Stimulated activated CD8-positive, alpha-beta memory T cell treated with anti-CD3 and anti-CD28 coated beads, Interleukin-4, amount 100 ng/mL, for 4 hours (primary cell): Measurements from ENCODE around the gene SMIM41.

Experiments
- DNase-seq, 2 donors: peaks; one replicate each; pipeline ENCODE4 v3.0.0-alpha.2; 2020; ENCODE audit warnings: low read depth in 2 of 2, low spot score in 1 of 2

The SMIM41 gene

DNA sequence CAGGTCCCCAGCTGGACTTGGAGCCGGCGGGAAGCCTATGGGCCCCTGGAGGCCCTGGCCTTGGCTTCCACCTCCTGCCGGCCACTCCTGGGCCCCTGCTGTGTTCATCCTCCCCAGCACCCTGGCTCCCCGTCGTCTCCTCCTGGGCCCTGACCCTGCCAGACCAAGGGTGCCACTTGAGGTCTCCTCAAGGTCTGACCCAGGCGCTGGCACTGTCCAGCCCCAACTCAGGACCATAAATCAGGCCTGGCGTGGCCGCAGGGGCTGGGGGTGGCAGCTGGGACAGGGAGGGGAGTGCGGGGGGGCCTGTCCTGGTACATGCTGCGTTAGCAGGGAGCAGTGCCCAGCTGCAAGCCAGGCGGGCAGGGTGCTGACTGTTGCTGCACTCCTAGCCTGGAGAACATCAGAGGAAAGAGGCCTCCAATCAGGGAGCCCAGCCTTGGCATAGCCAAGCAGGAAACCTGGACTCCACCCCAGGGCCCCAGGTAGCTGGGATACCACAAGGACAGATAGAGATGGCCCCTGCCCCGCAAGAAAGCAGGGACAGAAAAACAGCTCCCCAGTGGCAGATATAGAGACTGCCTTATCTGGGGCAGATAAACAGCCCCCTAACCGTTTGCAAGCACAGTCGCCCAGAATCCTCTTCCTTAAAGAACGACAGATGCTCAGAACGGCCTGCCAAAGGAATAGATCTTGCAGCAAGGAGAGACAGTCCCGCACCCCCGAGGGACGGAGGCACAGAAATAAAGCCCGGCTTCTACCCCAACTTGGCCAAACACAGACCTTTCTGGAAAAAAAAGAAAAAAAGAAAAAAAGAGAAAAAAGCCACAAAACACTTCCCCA is 16.2 kb upstream of the SMIM41 start:
- no peak for DNase-seq

- no peak for DNase-seq
Measured at GRCh38 chr12:52063981-52064649, 15.4 kb upstream of the SMIM41 start.

DNA sequence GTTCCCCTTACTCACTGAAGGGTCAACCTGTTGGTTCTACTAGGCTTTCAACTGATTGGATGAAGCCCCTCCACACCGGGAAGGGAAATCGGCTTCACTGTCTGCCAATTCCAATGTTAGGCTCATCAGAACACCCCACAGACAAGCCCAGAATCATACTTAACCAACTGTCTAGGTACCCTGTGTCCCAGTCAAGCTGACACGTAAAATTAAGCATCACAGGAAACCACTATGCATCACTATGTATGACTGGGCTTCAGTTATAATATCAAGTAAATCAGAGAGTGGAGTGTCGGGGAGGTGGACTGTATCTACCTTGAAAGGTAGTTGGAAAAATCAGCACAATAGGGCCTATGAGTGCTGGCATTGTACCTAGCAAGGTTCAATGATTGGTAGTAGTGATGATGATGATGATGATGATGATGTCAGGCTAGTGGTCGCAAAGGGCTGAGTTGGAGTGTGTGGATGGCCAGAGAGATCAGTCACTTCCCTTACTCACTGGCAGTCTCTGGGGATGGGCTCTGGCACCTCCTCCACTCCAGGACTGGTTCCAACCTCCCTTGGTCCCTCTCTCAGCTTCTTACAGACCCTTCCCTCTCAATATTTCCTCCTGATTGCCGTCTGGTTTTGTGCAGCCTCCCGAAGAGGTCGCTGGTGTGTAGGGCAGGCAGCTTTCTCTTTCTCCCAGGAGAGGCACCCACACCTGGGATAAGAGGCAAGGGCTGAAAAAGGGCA is 13.0 kb upstream of the SMIM41 start:
- no peak for DNase-seq

DNA sequence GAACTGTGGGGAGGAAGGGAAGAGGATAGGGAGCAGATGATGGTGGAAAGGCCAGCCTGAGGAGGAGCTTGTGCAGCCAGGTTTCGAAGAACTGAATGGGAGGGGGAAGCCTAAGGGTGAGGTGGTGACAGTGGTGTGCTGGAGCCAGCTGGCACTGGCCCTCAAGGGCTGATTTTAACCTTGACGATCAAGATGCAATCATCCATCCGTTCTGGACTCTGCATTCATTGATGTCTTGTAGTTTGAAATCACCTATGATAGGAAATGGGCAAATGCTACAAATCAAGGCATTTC is 12.5 kb upstream of the SMIM41 start:
- no peak for DNase-seq

GRCh38 chr12:52069327-52070184 is 9.9 kb upstream of the SMIM41 start, which contains the start of gene ATG101:
Gene ATG101 (plus strand): TSS chr12:52069978. CDS start chr12:52073651, 3,673 bp downstream.
- peak; percentile 70 to 75 for DNase-seq

GRCh38 chr12:52070185-52070925 is 9.1 kb upstream of the SMIM41 start:
- DNase-seq, result no peak

DNA sequence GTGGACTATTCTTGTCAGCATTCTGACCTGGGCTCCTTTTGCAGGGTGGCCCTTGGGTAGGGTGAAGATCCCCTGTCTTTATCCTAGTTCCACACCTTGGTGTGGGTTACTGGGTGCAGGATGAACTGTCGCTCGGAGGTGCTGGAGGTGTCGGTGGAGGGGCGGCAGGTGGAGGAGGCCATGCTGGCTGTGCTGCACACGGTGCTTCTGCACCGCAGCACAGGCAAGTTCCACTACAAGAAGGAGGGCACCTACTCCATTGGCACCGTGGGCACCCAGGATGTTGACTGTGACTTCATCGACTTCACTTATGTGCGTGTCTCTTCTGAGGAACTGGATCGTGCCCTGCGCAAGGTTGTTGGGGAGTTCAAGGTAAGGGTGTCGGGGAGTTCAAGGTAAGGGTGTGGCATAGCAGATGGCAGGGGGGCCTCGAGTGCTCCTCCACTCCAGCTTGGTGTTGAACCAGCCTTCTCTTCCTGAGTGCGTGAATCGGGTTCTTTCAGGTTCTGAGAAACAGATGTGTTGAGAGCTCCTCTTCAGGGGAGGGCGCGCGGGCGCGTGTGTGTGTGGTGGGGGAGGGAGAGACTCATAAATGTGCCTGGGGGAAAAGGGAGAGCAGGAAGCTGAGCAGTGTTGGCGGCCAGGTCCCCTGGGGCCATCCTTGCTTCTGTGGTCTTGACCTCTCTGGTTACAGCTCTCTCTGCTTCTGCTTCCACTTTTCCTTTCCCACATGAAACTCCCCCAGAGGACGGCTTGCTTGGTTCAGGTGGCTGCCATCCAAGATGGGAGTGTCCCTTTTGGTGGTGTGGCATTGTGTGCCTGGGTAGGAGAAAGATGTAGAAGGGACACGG is 5.7 kb upstream of the SMIM41 start:
- no peak for DNase-seq

GRCh38 chr12:52074971-52075724 is 4.4 kb upstream of the SMIM41 start:
- DNase-seq, result no peak

DNA sequence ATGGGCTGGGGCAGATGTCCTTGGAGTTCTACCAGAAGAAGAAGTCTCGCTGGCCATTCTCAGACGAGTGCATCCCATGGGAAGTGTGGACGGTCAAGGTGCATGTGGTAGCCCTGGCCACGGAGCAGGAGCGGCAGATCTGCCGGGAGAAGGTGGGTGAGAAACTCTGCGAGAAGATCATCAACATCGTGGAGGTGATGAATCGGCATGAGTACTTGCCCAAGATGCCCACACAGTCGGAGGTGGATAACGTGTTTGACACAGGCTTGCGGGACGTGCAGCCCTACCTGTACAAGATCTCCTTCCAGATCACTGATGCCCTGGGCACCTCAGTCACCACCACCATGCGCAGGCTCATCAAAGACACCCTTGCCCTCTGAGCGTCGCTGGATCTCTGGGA is 2.7 kb upstream of the SMIM41 start:
- no peak for DNase-seq

GRCh38 chr12:52078276-52078675 is 1.2 kb upstream of the SMIM41 start:
- DNase-seq, result no peak

DNA sequence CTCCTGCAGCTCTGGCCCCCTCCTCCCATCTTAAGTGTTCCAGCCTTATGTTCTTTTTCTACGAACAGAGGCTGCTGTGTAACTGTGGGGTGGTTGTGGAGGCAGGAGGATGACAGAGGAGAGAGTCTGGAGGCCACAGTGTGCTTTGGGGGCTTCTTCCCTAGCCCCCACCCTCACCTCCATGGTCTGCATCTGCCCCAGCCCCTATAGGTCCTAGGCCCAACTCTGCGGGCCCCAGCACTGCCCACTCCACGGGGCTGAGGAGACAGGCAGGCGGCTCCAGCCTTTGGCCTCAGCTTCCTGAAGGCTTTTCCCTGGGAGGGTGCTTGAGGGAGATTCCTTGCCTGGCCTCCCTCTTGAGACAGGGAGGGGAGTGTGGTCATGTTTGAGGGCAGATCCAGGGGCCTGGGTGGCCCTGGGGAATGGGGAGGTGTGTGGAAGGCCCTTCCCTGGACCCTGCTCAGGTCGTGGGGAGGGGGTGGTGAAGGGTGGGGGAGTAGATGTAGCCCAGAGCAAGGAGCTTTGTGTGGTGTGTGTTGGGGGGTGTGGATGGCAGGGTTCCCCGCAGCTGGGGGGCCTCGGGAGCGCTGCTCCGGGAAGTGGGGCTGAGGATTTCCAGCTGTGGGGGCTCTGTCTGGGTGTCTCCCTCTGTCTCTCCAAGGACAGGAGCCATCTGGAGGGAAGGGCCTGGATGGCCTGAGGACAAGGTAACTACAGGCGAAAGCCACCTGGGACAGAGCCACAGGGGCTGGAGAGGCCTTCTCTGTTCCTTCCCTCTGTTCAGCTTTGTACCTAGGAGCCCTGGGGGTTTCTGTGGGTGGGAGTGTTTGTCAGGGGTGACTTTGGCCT is 1.1 kb downstream of the SMIM41 start:
- no peak for DNase-seq

DNA sequence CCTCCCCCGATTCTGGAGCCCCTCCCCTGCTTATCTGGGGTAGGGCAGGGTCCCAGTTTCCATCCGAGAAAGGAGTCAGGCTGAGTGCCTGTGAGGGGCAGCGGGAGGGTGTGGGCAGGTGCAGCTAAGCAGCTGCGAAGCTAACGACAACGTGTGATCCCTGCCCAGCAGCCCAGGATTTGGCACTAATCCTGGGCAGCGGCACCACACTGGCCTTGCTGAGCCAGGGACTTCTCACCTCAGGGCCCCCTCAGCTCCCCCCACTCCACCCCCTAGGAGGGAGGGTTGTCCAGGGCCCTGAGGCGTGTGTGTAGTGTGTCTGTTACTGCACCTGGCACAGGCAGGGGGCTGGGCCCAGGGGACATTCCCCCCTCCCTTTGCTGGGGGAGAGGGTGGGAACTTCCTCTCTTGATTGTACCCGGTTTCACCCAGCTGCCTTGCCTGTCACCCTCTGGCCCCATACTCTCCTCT is 1.8 kb downstream of the SMIM41 start:
- DNase-seq, result no peak

DNA sequence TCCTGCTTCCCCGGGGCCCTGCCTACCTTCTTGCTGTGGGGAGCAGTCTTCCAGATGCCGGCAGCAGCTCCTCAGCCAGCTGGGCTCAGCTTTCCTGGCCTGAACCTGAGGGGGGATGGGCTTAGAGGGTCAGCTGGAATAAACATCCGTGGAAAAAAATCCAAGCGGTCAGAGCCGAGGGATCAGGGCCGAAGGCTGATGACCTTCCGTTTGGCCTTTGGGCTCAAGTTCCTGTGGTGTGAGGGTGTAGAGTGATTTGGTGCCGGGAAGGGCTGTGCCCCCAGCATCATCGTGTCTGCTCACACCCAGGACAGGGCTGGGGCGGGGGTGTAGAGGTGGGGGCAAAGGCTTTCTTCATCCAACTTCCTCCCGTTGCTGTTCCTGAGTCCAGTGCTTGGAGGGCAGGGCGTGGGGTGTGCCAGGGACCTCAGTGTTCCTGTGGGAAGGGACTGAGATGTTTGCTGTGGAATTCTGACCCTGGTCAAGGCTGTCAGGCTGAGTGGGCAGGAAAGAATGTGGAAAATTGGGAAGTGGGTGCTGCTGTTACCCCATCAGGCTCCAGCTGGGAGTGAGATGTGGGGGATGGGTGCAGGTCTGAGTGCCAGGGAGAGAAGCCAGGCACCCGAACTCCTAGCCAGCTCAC is 2.6 kb downstream of the SMIM41 start:
- no peak for DNase-seq

GRCh38 chr12:52082669-52082987 is 3.1 kb downstream of the SMIM41 start:
- DNase-seq, result no peak

DNA sequence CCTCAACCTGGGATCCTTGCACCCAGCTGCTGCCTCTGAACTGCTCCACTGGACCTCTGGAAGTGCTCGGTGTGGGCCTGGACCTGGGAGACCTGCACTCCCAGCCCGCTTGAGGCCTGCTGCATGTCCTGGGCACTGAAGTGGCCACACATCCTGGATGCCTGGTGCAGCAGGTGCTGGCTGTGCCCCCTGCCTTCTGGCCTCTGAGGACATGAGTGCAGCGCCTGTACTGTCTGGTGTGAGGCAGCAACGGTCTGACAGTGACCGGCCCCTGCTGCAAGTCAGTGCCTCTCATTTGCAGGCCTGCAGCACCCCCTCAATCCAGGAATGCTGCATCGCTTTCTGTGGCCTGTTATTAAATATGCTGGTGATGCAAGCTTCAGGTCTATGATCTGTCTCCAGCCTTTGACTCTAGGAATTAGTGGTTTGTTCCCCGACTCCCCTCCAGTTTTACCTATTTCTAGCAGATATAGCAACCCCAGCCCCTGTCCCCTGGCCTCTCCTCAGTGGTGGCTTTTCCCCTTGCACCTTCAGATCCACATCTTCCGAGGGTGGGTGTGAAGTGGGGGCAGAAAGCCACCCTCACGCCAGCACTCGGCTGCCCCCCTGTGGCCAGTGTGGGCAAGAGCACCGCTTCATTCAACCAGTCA is 3.6 kb downstream of the SMIM41 start:
- DNase-seq, result peak; percentile 48 to 62

GRCh38 chr12:52083638-52083996 is 4.1 kb downstream of the SMIM41 start:
- no peak for DNase-seq
